ENCODE data around the gene SF1.

DNA sequence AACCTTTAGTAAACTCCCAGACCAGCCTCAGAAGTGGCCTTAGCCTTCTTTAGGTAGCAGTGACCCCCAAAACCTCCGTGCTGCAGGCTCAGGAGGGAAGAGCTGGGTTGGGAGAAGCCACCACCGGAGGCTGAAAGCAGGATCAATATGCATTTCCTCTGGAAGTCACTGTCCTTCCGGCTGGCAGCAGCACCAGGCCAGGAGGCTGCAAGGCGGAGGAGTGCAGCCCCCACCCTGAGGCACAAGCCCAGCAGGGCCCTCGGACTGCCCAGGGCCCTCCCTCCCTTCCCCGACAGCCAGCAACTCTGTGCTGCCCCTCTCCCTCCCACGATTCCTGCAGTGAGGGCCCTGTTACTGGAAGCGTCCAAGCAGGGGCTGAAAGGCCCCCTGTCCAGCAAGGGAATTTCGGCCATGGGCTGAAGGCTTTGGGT is 52.1 kb downstream of the SF1 start:
- TF ChIP-seq, protein P1, sequence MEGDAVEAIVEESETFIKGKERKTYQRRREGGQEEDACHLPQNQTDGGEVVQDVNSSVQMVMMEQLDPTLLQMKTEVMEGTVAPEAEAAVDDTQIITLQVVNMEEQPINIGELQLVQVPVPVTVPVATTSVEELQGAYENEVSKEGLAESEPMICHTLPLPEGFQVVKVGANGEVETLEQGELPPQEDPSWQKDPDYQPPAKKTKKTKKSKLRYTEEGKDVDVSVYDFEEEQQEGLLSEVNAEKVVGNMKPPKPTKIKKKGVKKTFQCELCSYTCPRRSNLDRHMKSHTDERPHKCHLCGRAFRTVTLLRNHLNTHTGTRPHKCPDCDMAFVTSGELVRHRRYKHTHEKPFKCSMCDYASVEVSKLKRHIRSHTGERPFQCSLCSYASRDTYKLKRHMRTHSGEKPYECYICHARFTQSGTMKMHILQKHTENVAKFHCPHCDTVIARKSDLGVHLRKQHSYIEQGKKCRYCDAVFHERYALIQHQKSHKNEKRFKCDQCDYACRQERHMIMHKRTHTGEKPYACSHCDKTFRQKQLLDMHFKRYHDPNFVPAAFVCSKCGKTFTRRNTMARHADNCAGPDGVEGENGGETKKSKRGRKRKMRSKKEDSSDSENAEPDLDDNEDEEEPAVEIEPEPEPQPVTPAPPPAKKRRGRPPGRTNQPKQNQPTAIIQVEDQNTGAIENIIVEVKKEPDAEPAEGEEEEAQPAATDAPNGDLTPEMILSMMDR (conservative IDR thresholded peaks at IDR 0.05; ENCODE audit: low read length) = no peak
- TF ChIP-seq EZH2phosphoT487 (IDR thresholded peaks at IDR 0.05; ENCODE audit: borderline replicate concordance) = no peak
